Superior temporal gyrus (tissue), 1 donor: ENCODE results near the gene MRAS.
"Not testable (repeated sequence)": the region's sequence is repeated elsewhere in the genome, so short reads cannot be mapped to it uniquely, and the experiment has no call there.

Source experiments
- DNase-seq: peaks from one replicate; pipeline ENCODE4 v3.0.0-alpha.2; 2016; ENCODE audit errors: extremely low spot score

Gene MRAS

GRCh38 chr3:138389841-138390581 is 41.6 kb downstream of the MRAS start:
- DNase-seq: peak; percentile 29

GRCh38 chr3:138390582-138390932 is 42.2 kb downstream of the MRAS start:
- DNase-seq: no peak

GRCh38 chr3:138394156-138394555 is 45.8 kb downstream of the MRAS start:
- DNase-seq: no peak

GRCh38 chr3:138394686-138395085 is 46.3 kb downstream of the MRAS start:
- DNase-seq: no peak

GRCh38 chr3:138395865-138396751 is 47.7 kb downstream of the MRAS start:
- DNase-seq: no peak

- DNase-seq: no peak
Observed at GRCh38 chr3:138396752-138397410, 48.5 kb downstream of the MRAS start.

GRCh38 chr3:138397983-138398382 is 49.6 kb downstream of the MRAS start:
- peak; percentile 71 for DNase-seq

- DNase-seq: no peak
Observed at GRCh38 chr3:138398791-138399575, 50.6 kb downstream of the MRAS start.

GRCh38 chr3:138399766-138400165 is 51.4 kb downstream of the MRAS start:
- DNase-seq: no peak

GRCh38 chr3:138400651-138401070 is 52.3 kb downstream of the MRAS start:
- peak; percentile 32 for DNase-seq

- no peak for DNase-seq
Observed at GRCh38 chr3:138401834-138402233, 53.5 kb downstream of the MRAS start.

GRCh38 chr3:138404121-138404520 is 55.7 kb downstream of the MRAS start:
- DNase-seq: no peak

GRCh38 chr3:138405001-138405400 is 56.6 kb downstream of the MRAS start:
- DNase-seq: no peak

GRCh38 chr3:138405486-138405885 is 57.1 kb downstream of the MRAS start:
- DNase-seq: no peak

GRCh38 chr3:138406606-138407005 is 58.2 kb downstream of the MRAS start:
- DNase-seq: no peak

- no peak for DNase-seq
Observed at GRCh38 chr3:138407236-138407907, 59.0 kb downstream of the MRAS start.

GRCh38 chr3:138408751-138409570 is 60.6 kb downstream of the MRAS start:
- DNase-seq: peak; percentile 70

- no peak for DNase-seq
Observed at GRCh38 chr3:138412821-138413551, 64.6 kb downstream of the MRAS start.

GRCh38 chr3:138416236-138416635 is 67.9 kb downstream of the MRAS start:
- not testable (repeated sequence) for DNase-seq
